Inflammatory macrophage treated with lipopolysaccharide for 1 hour (primary cell): ENCODE data around the gene MEIS3.
"Not testable (repeated sequence)": the region's sequence is repeated elsewhere in the genome, so short reads cannot be mapped to it uniquely, and the experiment has no call there.

Source experiments
- DNase-seq, 2 donors: peaks; one replicate each; pipeline ENCODE4 v3.0.0-alpha.2; 2020 to 2022

Gene MEIS3

GRCh38 chr19:47381653-47382279 lies 37.6 kb downstream of the MEIS3 start:
- peak; percentile 25 to 54 for DNase-seq

DNA sequence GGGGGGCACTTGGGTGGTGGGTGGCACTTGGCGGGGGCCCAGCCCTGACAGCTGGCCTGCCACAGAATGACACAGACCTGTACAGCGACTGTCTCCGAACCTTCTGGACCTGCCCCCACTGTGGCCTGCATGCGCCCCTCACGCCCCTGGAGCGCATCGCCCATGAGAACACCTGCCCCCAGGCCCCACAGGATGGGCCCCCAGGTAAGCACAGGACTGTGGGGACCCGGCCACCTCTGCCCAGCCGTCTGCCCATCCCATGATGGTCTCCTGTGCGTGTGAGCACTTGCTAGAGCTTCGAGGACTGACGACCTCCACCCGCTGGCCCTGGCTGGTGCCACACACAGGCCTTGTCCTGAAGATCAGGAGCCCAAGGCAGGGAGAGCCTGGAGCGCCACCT lies 38.2 kb downstream of the MEIS3 start:
- no peak for DNase-seq

- DNase-seq, result no peak
Observed at GRCh38 chr19:47380559-47380958, 38.8 kb downstream of the MEIS3 start.

GRCh38 chr19:47379381-47379938 lies 39.9 kb downstream of the MEIS3 start:
- no peak for DNase-seq

DNA sequence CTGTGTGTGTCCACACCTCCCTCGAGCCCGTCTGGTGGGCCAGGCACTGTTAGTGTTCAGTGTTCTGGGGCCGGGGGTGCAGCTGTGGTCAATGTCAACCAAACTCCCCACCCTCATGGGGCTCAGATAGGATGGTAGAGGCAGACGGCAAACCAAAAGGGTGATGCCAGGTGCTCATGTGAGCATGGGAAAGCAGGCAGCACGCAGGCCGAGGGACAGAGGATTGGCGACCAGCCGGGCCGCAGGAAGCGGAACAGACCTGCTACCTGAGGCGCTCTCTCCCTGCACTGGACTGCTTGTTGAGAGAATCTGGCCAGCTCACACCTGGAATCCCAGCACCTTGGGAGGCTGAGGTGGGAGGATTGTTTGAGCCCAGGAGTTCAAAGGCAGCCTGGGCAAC lies 41.1 kb downstream of the MEIS3 start:
- DNase-seq, result no peak

- DNase-seq, result no peak
Observed at GRCh38 chr19:47377801-47378200, 41.5 kb downstream of the MEIS3 start.

DNA sequence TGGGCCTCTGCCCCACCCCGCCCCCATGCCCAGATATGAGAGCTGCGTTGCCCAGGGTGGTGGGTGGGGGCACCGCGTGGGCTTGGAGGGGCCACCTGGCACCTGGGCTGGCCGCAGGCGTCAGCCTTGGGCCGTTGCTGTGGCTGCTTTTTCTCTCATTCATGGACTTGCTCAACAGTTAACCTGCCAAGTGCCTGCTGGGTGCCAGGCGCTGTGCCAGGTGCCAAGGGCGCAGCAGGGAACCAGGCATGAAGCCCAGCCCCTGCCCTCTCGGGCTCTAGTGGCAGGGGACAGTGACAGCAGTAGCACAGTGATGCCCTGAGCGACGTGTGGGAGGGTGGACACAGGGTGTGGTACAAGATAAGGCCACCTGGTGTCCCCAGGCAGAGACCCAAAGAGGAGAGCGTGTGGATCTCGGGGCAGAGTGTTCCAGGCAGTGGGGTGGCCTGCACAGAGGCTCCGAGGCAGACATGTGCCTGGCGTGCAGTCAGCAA lies 42.1 kb downstream of the MEIS3 start:
- DNase-seq, result no peak

GRCh38 chr19:47376589-47377144 lies 42.7 kb downstream of the MEIS3 start:
- DNase-seq, result no peak

DNA sequence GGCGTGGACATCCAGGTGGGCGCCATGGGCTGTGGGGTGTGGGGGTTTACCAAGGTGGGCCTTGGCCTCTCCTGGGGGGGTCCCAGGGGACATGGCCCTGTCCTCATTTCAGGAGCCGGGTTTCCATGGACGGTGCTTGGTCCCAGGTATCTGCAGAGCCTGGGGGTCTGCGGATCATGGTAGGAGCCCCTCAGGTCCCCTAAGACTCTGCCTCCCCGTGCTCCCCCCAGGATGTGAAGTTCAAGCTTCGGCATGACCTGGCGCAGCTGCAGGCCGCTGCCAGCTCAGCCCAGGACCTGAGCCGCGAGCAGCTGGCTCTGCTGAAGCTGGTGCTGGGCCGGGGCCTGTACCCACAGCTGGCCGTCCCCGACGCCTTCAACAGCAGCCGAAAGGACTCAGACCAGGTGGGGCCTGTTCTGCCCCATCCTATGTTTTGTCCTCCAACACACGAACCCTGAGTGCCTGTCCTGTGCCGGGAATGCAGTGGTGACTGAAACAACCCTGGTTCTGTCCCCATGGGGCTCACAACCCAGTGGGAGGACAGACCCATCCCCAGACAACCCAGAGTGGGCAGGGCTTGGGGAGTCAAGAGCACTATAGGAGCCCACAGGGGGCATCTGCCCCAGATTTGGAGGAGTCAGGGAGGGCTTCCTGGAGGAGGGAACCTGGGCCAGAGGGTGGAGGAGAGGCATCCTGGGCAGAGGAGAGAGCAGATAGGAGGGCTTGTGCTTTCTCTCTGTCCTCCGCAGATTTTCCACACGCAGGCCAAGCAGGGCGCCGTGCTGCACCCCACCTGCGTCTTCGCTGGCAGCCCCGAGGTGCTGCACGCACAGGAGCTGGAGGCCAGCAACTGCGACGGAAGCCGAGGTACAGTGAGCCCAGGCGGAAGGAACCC lies 43.4 kb downstream of the MEIS3 start:
- no peak for DNase-seq

GRCh38 chr19:47374876-47375693 lies 44.2 kb downstream of the MEIS3 start:
- no peak for DNase-seq

GRCh38 chr19:47373246-47374240 lies 45.8 kb downstream of the MEIS3 start:
- DNase-seq, result no peak

- DNase-seq, result no peak
Observed at GRCh38 chr19:47372603-47373002, 46.7 kb downstream of the MEIS3 start.

- DNase-seq, result no peak
Observed at GRCh38 chr19:47371261-47371660, 48.1 kb downstream of the MEIS3 start.

- peak; percentile 77 to 81 for DNase-seq
Observed at GRCh38 chr19:47370045-47370611, 49.2 kb downstream of the MEIS3 start.

- DNase-seq, result not testable (repeated sequence)
Observed at GRCh38 chr19:47365455-47365854, 53.9 kb downstream of the MEIS3 start.

DNA sequence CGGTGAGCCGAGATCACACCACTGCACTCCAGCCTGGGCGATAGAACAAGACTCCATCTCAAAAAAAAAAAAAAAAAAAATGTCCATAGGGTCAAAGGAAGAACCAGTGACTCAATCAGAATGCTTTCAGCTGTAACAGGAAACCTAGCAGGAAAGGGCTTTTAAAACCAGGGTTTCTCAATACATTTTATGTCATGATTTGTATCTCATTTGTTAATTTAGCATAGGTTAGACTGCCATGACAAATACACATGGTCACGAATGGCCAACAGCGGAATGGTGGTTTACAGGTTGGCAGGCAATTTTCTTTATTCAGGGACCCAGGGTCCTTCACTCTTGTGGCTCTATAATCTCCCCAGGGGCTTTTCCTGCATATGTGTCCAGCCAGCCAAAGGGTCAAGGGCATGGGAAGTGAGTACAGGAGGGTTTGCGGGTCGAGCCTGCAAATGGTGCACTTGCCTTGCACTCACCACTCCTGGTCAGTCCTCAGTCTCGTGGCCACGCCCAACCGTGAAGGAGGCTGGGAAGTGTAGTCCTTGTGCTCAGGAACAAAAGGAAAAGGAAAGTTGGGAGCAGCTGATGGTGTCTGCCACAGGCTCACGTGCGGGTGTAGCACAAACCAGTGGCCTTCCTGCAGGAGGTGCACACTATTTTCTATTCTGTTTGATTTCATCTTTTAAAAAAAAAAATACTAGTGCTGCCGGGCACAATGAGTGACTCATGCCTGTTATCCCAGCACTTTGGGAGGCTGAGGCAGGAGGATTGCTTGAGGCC lies 55.4 kb downstream of the MEIS3 start:
- DNase-seq, result peak; percentile 77 to 78

GRCh38 chr19:47362321-47362720 lies 57.0 kb downstream of the MEIS3 start:
- no peak for DNase-seq

DNA sequence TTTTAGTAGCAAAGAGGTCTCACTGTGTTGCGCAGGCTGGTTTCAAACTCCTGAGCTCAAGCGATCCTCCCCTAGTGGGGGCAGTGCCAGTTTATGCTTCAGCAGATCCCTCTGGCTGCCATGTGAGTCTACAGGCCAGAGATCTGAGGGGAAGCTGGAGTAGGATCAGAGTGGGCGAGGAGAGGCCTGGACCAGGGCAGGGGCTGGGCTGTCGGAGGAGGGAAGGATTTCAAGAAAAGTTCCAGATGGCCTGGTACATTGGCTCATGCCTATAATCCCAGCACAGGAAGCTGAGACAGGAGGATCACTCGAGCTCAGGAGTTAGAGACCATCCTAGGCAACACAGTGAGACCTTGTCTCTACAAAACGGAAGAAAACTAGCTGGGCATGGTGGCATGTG lies 60.4 kb downstream of the MEIS3 start:
- no peak for DNase-seq

DNA sequence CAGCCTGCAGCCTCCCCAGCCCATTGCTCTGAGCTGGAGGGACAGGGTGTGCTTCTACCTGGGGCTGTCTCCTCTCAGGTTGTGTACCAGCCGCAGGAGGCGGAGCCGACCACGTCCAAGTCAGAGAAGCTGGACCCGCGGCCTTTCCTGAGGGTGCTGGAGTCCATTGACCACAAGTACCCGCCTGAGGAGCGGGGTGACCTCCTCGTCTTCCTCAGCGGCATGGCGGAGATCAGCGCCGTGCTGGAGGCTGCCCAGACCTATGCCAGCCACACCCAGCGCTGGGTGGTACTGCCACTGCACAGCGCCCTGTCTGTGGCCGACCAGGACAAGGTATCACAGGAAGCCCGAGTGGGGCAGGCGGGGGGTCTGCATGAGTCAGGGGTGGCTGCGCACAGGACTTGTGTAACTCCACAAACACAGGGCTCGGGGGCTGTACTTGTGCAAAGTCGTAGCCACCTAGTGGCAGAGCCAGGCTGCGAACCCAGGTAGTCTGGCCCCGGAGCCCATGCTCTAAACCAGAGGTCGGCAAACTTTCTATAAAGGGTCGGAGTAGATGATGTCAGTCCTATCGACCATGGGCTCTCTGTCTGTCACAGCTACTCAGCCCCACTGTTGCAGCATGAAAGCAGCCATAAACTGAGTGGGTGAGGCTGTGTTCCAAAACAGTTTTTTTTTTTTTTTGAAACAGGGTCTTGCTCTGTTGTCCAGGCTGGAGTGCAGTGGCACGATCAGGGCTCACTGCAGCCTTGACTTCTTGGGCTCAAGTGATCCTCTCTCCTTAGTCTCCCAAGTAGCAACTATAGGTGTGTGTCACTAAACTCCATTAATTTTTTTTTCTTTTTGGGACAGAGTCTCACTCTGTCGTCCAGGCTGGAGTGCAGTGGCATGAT lies 61.3 kb downstream of the MEIS3 start:
- DNase-seq, result no peak
